ENCODE measurements around the gene HNRNPUL2.

Gene HNRNPUL2

GRCh38 chr11:62710001-62710345 is 17.3 kb downstream of the HNRNPUL2 start:
- TF ChIP-seq, protein P1, sequence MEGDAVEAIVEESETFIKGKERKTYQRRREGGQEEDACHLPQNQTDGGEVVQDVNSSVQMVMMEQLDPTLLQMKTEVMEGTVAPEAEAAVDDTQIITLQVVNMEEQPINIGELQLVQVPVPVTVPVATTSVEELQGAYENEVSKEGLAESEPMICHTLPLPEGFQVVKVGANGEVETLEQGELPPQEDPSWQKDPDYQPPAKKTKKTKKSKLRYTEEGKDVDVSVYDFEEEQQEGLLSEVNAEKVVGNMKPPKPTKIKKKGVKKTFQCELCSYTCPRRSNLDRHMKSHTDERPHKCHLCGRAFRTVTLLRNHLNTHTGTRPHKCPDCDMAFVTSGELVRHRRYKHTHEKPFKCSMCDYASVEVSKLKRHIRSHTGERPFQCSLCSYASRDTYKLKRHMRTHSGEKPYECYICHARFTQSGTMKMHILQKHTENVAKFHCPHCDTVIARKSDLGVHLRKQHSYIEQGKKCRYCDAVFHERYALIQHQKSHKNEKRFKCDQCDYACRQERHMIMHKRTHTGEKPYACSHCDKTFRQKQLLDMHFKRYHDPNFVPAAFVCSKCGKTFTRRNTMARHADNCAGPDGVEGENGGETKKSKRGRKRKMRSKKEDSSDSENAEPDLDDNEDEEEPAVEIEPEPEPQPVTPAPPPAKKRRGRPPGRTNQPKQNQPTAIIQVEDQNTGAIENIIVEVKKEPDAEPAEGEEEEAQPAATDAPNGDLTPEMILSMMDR (IDR thresholded peaks at IDR 0.05; ENCODE audit: control extremely low read depth, extremely low read depth, low read depth, missing control alignments), result no peak
- DNase-seq (ENCODE audit: extremely low spot score), result no peak
- ChIA-PET CTCF (interaction anchor here (1.0 to 9.1 kb wide), 8 partner anchors 16 to 152 kb away, joined by 3 to 79 read pairs (median 5); partner anchors contain the start of genes HNRNPUL2 and LRRN4CL), POLR2A (interaction anchor here (1.0 to 4.3 kb wide), 6 partner anchors 17 to 131 kb away, joined by 3 to 18 read pairs (median 6); partner anchors contain the start of genes C11orf98, CSKMT, HNRNPUL2 and TMEM179B)

- POLR2A ChIA-PET, result interaction anchor here (0.6 to 4.3 kb wide), 10 partner anchors 18 to 146 kb away, joined by 3 to 18 read pairs (median 5); partner anchors contain the start of genes C11orf98, CSKMT, HNRNPUL2 and TMEM179B
- TF ChIP-seq, protein P1 (IDR thresholded peaks at IDR 0.05; ENCODE audit: control extremely low read depth, extremely low read depth, low read depth, missing control alignments), result peak; percentile 9
- peak; percentile 93 for DNase-seq (ENCODE audit: extremely low spot score)
- CTCF ChIA-PET, result interaction anchor here (1.0 to 9.1 kb wide), 11 partner anchors 15 to 153 kb away, joined by 3 to 79 read pairs (median 5); partner anchors contain the start of genes C11orf98, CSKMT, HNRNPUL2 and LRRN4CL
These were observed 17.8 kb downstream of the HNRNPUL2 start for GRCh38 chr11:62709247-62710000.

- POLR2A ChIA-PET, result interaction anchor here (0.6 to 4.3 kb wide), 11 partner anchors 19 to 147 kb away, joined by 3 to 18 read pairs (median 5); partner anchors contain the start of genes C11orf98, CSKMT, HNRNPUL2 and MTA2
- TF ChIP-seq, protein P1 (IDR thresholded peaks at IDR 0.05; ENCODE audit: control extremely low read depth, extremely low read depth, low read depth, missing control alignments), result no peak
- CTCF ChIA-PET, result interaction anchor here (1.0 to 9.1 kb wide), 10 partner anchors 15 to 153 kb away, joined by 3 to 79 read pairs (median 4); partner anchors contain the start of genes C11orf98, CSKMT, HNRNPUL2 and LRRN4CL
- no peak for DNase-seq (ENCODE audit: extremely low spot score)
These were observed 18.5 kb downstream of the HNRNPUL2 start for GRCh38 chr11:62708793-62709192.

DNA sequence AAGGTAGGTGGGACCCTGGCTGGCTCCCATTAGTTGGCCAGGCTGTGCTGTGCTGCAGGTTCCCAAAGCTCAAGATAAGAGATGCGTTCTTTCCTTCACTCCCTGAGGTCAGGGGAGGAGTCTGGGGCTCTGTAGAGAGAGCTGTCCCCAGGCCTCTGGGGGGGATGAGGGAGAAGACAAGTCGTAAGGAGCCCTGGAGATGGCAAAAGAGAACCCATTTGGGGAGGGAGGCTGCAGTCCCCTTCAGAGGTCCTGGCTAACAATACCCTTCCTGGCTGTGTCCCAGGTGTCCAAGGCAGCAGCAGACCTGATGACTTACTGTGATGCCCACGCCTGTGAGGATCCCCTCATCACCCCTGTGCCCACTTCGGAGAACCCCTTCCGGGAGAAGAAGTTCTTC is 18.9 kb downstream of the HNRNPUL2 start:
- TF ChIP-seq, protein P1 (IDR thresholded peaks at IDR 0.05; ENCODE audit: control extremely low read depth, extremely low read depth, low read depth, missing control alignments), result no peak
- ChIA-PET POLR2A (interaction anchor here (0.6 to 4.3 kb wide), 8 partner anchors 19 to 147 kb away, joined by 3 to 18 read pairs (median 6); partner anchors contain the start of genes C11orf98, CSKMT, HNRNPUL2 and MTA2), CTCF (interaction anchor here (1.0 to 9.1 kb wide), 9 partner anchors 14 to 166 kb away, joined by 3 to 79 read pairs (median 5); partner anchors contain the start of genes C11orf98, CSKMT, LRRN4CL and TUT1)
- no peak for DNase-seq (ENCODE audit: extremely low spot score)

GRCh38 chr11:62707277-62707861 is 19.9 kb downstream of the HNRNPUL2 start, which contains the start of the genes BSCL2 and GNG3:
Gene BSCL2, minus strand, starts transcription at chr11:62707424. Its CDS starts 229 bp downstream, at chr11:62707195.
Gene GNG3, plus strand, starts transcription at chr11:62707676. Its CDS starts 620 bp downstream, at chr11:62708296.
- no peak for DNase-seq (ENCODE audit: extremely low spot score)
- CTCF ChIA-PET, result interaction anchor here (1.2 to 9.1 kb wide), 8 partner anchors 10 to 165 kb away, joined by 3 to 79 read pairs (median 5); partner anchors contain the start of genes INTS5 and LRRN4CL
- POLR2A ChIA-PET, result interaction anchor here (0.9 to 3.3 kb wide), 4 partner anchors 20 to 148 kb away, joined by 4 to 14 read pairs (median 4); partner anchors contain the start of genes HNRNPUL2 and TUT1
- TF ChIP-seq, protein P1 (IDR thresholded peaks at IDR 0.05; ENCODE audit: control extremely low read depth, extremely low read depth, low read depth, missing control alignments), result no peak
